HEK293 (cell line): Measurements from ENCODE around the gene DMKN.

Experiments used
- CTCF ChIA-PET: fragments of 350-600 bp; formaldehyde crosslinking; extraction: SDS; loops from one replicate; lab custom pipeline; 2021; ENCODE audit warnings: antibody characterized with exemption; lab: Yijun Ruan, JAX
- POLR2A ChIA-PET: fragments of 300-600 bp; formaldehyde crosslinking; extraction: SDS; loops from one replicate; lab custom pipeline; 2020; ENCODE audit warnings: antibody characterized with exemption, inconsistent platforms; lab: Yijun Ruan, JAX
- H3K27ac ChIP-seq: fragments of 200-500 bp; sonication (Bioruptor generic); 2 replicates; pipeline ENCODE4 v1.5.1; 2014; ENCODE audit warnings: low read depth, low read length, control low read depth, inconsistent platforms; ENCODE audit errors: extremely low read depth
- H3K36me3 ChIP-seq, 2 experiments: fragments of 200-500 bp in 1 of 2; sonication (Bioruptor generic) in 1 of 2; 1 replicate in 1 of 2; 2 replicates in 1 of 2; pipeline ENCODE4 v1.5.1; 2014 to 2017; ENCODE audit warnings: inconsistent platforms in 2 of 2, low read length in 2 of 2; ENCODE audit not compliant: control insufficient read depth in 2 of 2, insufficient read depth in 1 of 2
- H3K4me1 ChIP-seq: fragments of 200-500 bp; sonication (Bioruptor generic); 2 replicates; pipeline ENCODE4 v1.5.1; 2014; ENCODE audit warnings: mild to moderate bottlenecking, low read length, inconsistent platforms; ENCODE audit not compliant: control insufficient read depth, insufficient read depth
- H3K4me3 ChIP-seq: 2 replicates; pipeline ENCODE4 v1.5.1; 2011; ENCODE audit warnings: low read depth, mild to moderate bottlenecking, control low read depth, low read length, moderate library complexity
- H3K9me3 ChIP-seq: fragments of 200-500 bp; sonication (Bioruptor generic); 2 replicates; pipeline ENCODE4 v1.5.1; 2014; ENCODE audit warnings: low read depth, low read length, inconsistent platforms; ENCODE audit not compliant: control insufficient read depth, insufficient read depth
- KLF7 ChIP-seq: fragments of 450-650 bp; formaldehyde crosslinking; IDR thresholded peaks from 2 replicates; pipeline ENCODE4 v1.5.1; 2016; ENCODE audit warnings: missing biosample characterization, missing genetic modification characterization, borderline replicate concordance
- PRDM10 ChIP-seq: fragments of 450-650 bp; formaldehyde crosslinking; IDR thresholded peaks from 2 replicates; pipeline ENCODE4 v1.5.1; 2016; ENCODE audit warnings: missing biosample characterization, missing genetic modification characterization
- REPIN1 ChIP-seq: fragments of 450-650 bp; formaldehyde crosslinking; IDR thresholded peaks from 2 replicates; pipeline ENCODE4 v1.5.1; 2017; ENCODE audit warnings: missing biosample characterization, missing genetic modification characterization, low read depth
- SP7 ChIP-seq: fragments of 450-650 bp; formaldehyde crosslinking; IDR thresholded peaks from 2 replicates; pipeline ENCODE4 v1.5.1; 2016; ENCODE audit warnings: missing biosample characterization, missing genetic modification characterization
- ZFP37 ChIP-seq: fragments of 450-650 bp; formaldehyde crosslinking; IDR thresholded peaks from 2 replicates; pipeline ENCODE4 v1.5.1; 2016; ENCODE audit warnings: missing biosample characterization, missing genetic modification characterization
- ZIC2 ChIP-seq: fragments of 450-650 bp; formaldehyde crosslinking; IDR thresholded peaks from 2 replicates; pipeline ENCODE4 v1.5.1; 2016; ENCODE audit warnings: missing biosample characterization, missing genetic modification characterization
- ZNF114 ChIP-seq: fragments of 450-650 bp; formaldehyde crosslinking; IDR thresholded peaks from 2 replicates; pipeline ENCODE4 v1.5.0; 2017; ENCODE audit warnings: missing biosample characterization, missing genetic modification characterization
- ZNF19 ChIP-seq: fragments of 450-650 bp; formaldehyde crosslinking; IDR thresholded peaks from 2 replicates; pipeline ENCODE4; 2016; ENCODE audit warnings: missing biosample characterization, missing genetic modification characterization, low read depth
- ZNF274 ChIP-seq, 2 experiments: fragments of 200-500 bp in 1 of 2; fragments of 450-650 bp in 1 of 2; sonication (Bioruptor generic) in 1 of 2; formaldehyde crosslinking in 1 of 2; IDR thresholded peaks; 2 replicates each; pipeline versions ENCODE4 v1.5.1 to v1.6.1; 2014 to 2016; ENCODE audit warnings: borderline replicate concordance in 1 of 2, inconsistent platforms in 1 of 2, low read length in 1 of 2, missing biosample characterization in 1 of 2, missing genetic modification characterization in 1 of 2
- ZNF302 ChIP-seq: fragments of 450-650 bp; formaldehyde crosslinking; IDR thresholded peaks from 2 replicates; pipeline ENCODE4 v1.5.1; 2016; ENCODE audit warnings: missing biosample characterization, missing genetic modification characterization, low read depth
- ZNF350 ChIP-seq: fragments of 450-650 bp; formaldehyde crosslinking; IDR thresholded peaks from 2 replicates; pipeline ENCODE4 v1.5.0; 2017; ENCODE audit warnings: missing biosample characterization, mild to moderate bottlenecking, missing genetic modification characterization
- ZNF366 ChIP-seq: fragments of 450-650 bp; formaldehyde crosslinking; conservative IDR thresholded peaks from 2 replicates; pipeline ENCODE4 v1.5.1; 2016; ENCODE audit warnings: missing biosample characterization, missing genetic modification characterization
- ZNF510 ChIP-seq: fragments of 450-650 bp; formaldehyde crosslinking; IDR thresholded peaks from 2 replicates; pipeline ENCODE4 v1.5.1; 2018; ENCODE audit warnings: mild to moderate bottlenecking, missing genetic modification characterization, missing biosample characterization; ENCODE audit not compliant: insufficient replicate concordance
- ZNF623 ChIP-seq: fragments of 450-650 bp; formaldehyde crosslinking; IDR thresholded peaks from 2 replicates; pipeline ENCODE4 v1.5.1; 2016; ENCODE audit warnings: missing biosample characterization, missing genetic modification characterization
- ZNF624 ChIP-seq: fragments of 450-650 bp; formaldehyde crosslinking; IDR thresholded peaks from 2 replicates; pipeline ENCODE4 v1.5.1; 2017; ENCODE audit warnings: missing biosample characterization, missing genetic modification characterization
- ZNF670 ChIP-seq: fragments of 450-650 bp; formaldehyde crosslinking; IDR thresholded peaks from 2 replicates; pipeline ENCODE4 v1.5.1; 2016; ENCODE audit warnings: missing biosample characterization, missing genetic modification characterization, low read depth
- ZNF792 ChIP-seq: fragments of 450-650 bp; formaldehyde crosslinking; IDR thresholded peaks from 2 replicates; pipeline ENCODE4 v1.5.1; 2016; ENCODE audit warnings: missing biosample characterization, missing genetic modification characterization
- ZXDB ChIP-seq: fragments of 450-650 bp; formaldehyde crosslinking; IDR thresholded peaks from 2 replicates; pipeline ENCODE4 v1.5.1; 2016; ENCODE audit warnings: missing biosample characterization, missing genetic modification characterization
- TF ChIP-seq, protein P1 (sequence below): fragments of 450-650 bp; formaldehyde crosslinking; IDR thresholded peaks from 2 replicates; pipeline ENCODE4 v1.5.1; 2016; ENCODE audit warnings: missing biosample characterization, missing genetic modification characterization
- TF ChIP-seq, protein P2 (sequence below): fragments of 450-650 bp; formaldehyde crosslinking; IDR thresholded peaks from 2 replicates; pipeline ENCODE4 v1.5.1; 2016; ENCODE audit warnings: missing biosample characterization, missing genetic modification characterization
- TF ChIP-seq, protein P3 (sequence below): fragments of 450-650 bp; formaldehyde crosslinking; IDR thresholded peaks from 2 replicates; pipeline ENCODE4 v1.5.1; 2016; ENCODE audit warnings: missing biosample characterization, missing genetic modification characterization
- TF ChIP-seq, protein P4 (sequence below): fragments of 450-650 bp; formaldehyde crosslinking; IDR thresholded peaks from 2 replicates; pipeline ENCODE4 v1.5.1; 2016; ENCODE audit warnings: missing biosample characterization, missing genetic modification characterization

Gene DMKN

DNA sequence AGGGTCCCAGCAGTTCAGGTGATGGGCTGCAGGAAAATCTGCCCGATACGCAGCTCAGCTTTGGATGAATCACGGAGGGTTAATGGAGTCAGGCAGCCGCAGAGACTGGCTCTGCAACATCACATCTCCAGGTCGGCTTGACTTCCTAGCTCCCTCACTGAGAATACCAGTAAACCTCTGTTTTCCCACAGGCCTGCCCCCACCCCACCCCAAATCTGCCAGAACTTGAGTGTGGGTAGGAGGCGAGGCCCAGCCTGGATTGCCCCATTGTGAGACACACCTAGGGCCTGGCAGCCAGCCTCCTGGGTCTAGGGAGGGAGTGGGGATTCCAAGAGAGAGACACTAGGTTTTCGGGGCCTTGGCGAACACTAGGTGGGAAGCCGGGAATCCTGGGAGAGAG is 19.5 kb downstream of the DMKN start:
- CTCF ChIA-PET = interaction anchor here (0.6 to 8.4 kb wide), 10 partner anchors 13 to 427 kb away, joined by 3 to 237 read pairs (median 13); partner anchors contain the start of genes CD22, FFAR1 and FFAR3
- TF ChIP-seq ZNF792 (tag by site-specific recombination) (no peak), ZNF670 (tag by site-specific recombination) (no peak), ZNF366 (tag by site-specific recombination) (no peak), REPIN1 (no peak), ZNF19 (tag by site-specific recombination) (no peak), ZNF302 (tag by site-specific recombination) (no peak), ZNF274 (IDR thresholded peaks at IDR 0.05; ENCODE audit: low read length) (no peak), ZNF274 (tag by site-specific recombination; IDR thresholded peaks at IDR 0.05; ENCODE audit: borderline replicate concordance) (no peak), ZXDB (no peak), ZNF624 (no peak), ZFP37 (tag by site-specific recombination) (no peak), ZIC2 (tag by site-specific recombination) (no peak), ZNF623 (no peak)
- TF ChIP-seq, protein P1, sequence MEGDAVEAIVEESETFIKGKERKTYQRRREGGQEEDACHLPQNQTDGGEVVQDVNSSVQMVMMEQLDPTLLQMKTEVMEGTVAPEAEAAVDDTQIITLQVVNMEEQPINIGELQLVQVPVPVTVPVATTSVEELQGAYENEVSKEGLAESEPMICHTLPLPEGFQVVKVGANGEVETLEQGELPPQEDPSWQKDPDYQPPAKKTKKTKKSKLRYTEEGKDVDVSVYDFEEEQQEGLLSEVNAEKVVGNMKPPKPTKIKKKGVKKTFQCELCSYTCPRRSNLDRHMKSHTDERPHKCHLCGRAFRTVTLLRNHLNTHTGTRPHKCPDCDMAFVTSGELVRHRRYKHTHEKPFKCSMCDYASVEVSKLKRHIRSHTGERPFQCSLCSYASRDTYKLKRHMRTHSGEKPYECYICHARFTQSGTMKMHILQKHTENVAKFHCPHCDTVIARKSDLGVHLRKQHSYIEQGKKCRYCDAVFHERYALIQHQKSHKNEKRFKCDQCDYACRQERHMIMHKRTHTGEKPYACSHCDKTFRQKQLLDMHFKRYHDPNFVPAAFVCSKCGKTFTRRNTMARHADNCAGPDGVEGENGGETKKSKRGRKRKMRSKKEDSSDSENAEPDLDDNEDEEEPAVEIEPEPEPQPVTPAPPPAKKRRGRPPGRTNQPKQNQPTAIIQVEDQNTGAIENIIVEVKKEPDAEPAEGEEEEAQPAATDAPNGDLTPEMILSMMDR (tag by site-specific recombination) = no peak
- TF ChIP-seq, protein P2, sequence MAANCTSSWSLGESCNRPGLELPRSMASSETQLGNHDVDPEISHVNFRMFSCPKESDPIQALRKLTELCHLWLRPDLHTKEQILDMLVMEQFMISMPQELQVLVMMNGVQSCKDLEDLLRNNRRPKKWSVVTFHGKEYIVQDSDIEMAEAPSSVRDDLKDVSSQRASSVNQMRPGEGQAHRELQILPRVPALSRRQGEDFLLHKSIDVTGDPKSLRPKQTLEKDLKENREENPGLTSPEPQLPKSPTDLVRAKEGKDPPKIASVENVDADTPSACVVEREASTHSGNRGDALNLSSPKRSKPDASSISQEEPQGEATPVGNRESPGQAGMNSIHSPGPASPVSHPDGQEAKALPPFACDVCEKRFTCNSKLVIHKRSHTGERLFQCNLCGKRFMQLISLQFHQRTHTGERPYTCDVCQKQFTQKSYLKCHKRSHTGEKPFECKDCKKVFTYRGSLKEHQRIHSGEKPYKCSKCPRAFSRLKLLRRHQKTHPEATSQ (tag by site-specific recombination) = no peak
- TF ChIP-seq, protein P3, sequence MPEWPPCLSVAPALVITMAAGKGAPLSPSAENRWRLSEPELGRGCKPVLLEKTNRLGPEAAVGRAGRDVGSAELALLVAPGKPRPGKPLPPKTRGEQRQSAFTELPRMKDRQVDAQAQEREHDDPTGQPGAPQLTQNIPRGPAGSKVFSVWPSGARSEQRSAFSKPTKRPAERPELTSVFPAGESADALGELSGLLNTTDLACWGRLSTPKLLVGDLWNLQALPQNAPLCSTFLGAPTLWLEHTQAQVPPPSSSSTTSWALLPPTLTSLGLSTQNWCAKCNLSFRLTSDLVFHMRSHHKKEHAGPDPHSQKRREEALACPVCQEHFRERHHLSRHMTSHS (tag by site-specific recombination) = no peak
- Histone ChIP-seq H3K27ac (no peak overlapping the region), H3K4me3 (no peak overlapping the region), H3K4me1 (no peaks in the 10 kb centered on the region), H3K9me3 (no peaks in the 10 kb centered on the region), H3K36me3 (peaks cover 2 to 8% of the 10 kb centered on the region in 2 experiments)
- POLR2A ChIA-PET = interaction anchor here (0.6 kb wide), 1 partner anchor 141 kb away, joined by 3 read pairs; no protein-coding TSS in a partner anchor

DNA sequence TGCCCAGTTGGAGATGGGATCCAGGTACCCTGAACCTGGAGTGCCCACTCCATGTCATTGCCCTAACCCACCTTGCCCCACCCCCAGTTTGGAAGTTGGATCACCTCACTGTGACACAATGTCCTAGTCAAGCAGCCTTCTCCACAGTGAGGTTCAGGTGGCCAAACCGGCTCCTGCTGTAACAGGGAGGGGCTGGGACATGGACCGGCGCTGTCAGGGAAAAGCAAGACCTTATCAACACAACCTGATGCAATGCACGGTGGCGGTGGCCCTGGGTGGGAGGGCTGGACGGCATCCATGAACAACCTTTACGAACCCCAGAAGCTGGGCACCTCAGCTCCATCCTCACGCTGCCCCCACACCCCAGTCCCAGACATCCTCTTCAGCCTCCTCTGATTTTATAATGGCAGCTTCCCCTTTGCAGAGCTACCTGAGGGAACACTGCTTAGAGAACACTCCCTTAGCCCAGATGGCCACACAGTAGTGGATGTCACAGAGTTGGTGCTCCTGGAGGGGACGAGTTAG is 21.6 kb downstream of the DMKN start:
- POLR2A ChIA-PET = interaction anchor here (1.7 kb wide), 1 partner anchor 19 kb away, joined by 5 read pairs; no protein-coding TSS in a partner anchor
- Histone ChIP-seq H3K36me3 (no peaks in the 10 kb centered on the region), H3K4me1 (no peaks in the 10 kb centered on the region), H3K4me3 (no peak overlapping the region), H3K9me3 (no peaks in the 10 kb centered on the region)
- CTCF ChIA-PET = interaction anchor here (0.6 to 8.4 kb wide), 13 partner anchors 9 to 719 kb away, joined by 3 to 237 read pairs (median 4); partner anchors contain the start of genes FFAR3 and GPR42
- no peak for TF ChIP-seq ZNF114
- TF ChIP-seq SP7 (tag by site-specific recombination) = no peak
- TF ChIP-seq KLF7 = no peak
- TF ChIP-seq ZNF350 (tag by site-specific recombination) = no peak
- TF ChIP-seq PRDM10 (tag by site-specific recombination) = no peak
- TF ChIP-seq, protein P4, sequence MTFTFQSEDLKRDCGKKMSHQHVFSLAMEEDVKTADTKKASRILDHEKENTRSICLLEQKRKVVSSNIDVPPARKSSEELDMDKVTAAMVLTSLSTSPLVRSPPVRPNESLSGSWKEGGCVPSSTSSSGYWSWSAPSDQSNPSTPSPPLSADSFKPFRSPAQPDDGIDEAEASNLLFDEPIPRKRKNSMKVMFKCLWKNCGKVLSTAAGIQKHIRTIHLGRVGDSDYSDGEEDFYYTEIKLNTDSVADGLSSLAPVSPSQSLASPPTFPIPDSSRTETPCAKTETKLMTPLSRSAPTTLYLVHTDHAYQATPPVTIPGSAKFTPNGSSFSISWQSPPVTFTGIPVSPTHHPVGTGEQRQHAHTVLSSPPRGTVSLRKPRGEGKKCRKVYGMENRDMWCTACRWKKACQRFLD (tag by site-specific recombination) = no peak
- no peak for TF ChIP-seq ZNF510 (tag by site-specific recombination)
- TF ChIP-seq, all 188 proteins: peak for 0
- no peak overlapping the region for H3K27ac ChIP-seq
